Endothelial cell (in vitro differentiated cells): ENCODE results near the gene ERGIC3. TPM values are rescaled to one million over a fixed set of nuclear protein-coding genes. Genes with fewer than 3 reads are reported as not detected.

Experiments used
- DNase-seq: peaks from one replicate; pipeline ENCODE4 v3.0.0; 2021; ENCODE audit warnings: low spot score
- H3K27ac Mint-ChIP-seq: one replicate; pipeline ENCODE4 v1.8.0; 2021; ENCODE audit warnings: mixed read lengths, inconsistent platforms; ENCODE audit not compliant: unreplicated experiment
- H3K27me3 Mint-ChIP-seq: one replicate; pipeline ENCODE4 v1.8.0; 2021; ENCODE audit warnings: mild to moderate bottlenecking, moderate library complexity, mixed read lengths, inconsistent platforms; ENCODE audit not compliant: unreplicated experiment
- H3K36me3 Mint-ChIP-seq: one replicate; pipeline ENCODE4 v1.8.0; 2021; ENCODE audit warnings: mild to moderate bottlenecking, low read depth, mixed read lengths, inconsistent platforms; ENCODE audit not compliant: unreplicated experiment
- H3K4me1 Mint-ChIP-seq: one replicate; pipeline ENCODE4 v1.8.0; 2021; ENCODE audit warnings: mild to moderate bottlenecking, mixed read lengths, inconsistent platforms; ENCODE audit not compliant: unreplicated experiment
- H3K4me3 Mint-ChIP-seq: one replicate; pipeline ENCODE4 v1.8.0; 2021; ENCODE audit warnings: mild to moderate bottlenecking, mixed read lengths, inconsistent platforms; ENCODE audit not compliant: unreplicated experiment
- H3K9me3 Mint-ChIP-seq: one replicate; pipeline ENCODE4 v1.8.0; 2021; ENCODE audit warnings: mixed read lengths, inconsistent platforms; ENCODE audit not compliant: unreplicated experiment
- total RNA-seq: library from RNA; stranded (reverse); fragmentation: NEBNext Ultra II Directional; extraction: Animal tissue kit (Norgen Biotek cat#: 25700); gene quantifications from one replicate; pipeline ENCODE4 v1.2.1, GENCODE V29; 2021; ENCODE audit not compliant: unreplicated experiment
- TF ChIP-seq, protein P1 (sequence below): fragments of 200-600 bp; sonication (generic); IDR thresholded peaks from one replicate; pipeline ENCODE4 v1.5.0; 2021; ENCODE audit warnings: antibody characterized with exemption; ENCODE audit not compliant: unreplicated experiment

Gene ERGIC3
- total RNA-seq, 1 donor from 2014 or later, result 282 TPM

DNA sequence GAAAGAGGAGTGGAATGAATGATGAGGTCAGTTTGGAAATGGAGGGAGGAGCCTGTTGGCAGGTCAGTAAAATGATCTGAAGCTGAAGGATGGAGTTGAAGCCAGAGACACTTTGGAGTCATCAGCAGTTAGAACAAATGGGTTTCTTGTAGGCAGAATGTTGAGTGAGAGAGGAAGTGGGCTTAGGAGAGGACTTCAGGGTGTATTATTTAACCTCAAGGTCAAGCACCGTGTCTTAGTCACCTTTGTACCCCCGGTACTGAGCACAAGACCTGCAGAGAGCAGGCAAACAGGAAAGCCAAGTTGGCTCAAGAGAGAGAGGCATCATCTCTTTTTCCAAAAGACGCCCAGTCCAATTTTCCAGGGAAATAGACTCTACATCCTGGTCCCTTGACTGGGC lies 35.7 kb upstream of the ERGIC3 start:
- DNase-seq, result no peak
- H3K27ac Mint-ChIP-seq, result no peak overlapping the region
- H3K9me3 Mint-ChIP-seq, result no peaks in the 10 kb centered on the region
- peaks cover 51% of the 10 kb centered on the region for H3K36me3 Mint-ChIP-seq
- peaks cover 23% of the 10 kb centered on the region for H3K4me1 Mint-ChIP-seq
- TF ChIP-seq, protein P1, sequence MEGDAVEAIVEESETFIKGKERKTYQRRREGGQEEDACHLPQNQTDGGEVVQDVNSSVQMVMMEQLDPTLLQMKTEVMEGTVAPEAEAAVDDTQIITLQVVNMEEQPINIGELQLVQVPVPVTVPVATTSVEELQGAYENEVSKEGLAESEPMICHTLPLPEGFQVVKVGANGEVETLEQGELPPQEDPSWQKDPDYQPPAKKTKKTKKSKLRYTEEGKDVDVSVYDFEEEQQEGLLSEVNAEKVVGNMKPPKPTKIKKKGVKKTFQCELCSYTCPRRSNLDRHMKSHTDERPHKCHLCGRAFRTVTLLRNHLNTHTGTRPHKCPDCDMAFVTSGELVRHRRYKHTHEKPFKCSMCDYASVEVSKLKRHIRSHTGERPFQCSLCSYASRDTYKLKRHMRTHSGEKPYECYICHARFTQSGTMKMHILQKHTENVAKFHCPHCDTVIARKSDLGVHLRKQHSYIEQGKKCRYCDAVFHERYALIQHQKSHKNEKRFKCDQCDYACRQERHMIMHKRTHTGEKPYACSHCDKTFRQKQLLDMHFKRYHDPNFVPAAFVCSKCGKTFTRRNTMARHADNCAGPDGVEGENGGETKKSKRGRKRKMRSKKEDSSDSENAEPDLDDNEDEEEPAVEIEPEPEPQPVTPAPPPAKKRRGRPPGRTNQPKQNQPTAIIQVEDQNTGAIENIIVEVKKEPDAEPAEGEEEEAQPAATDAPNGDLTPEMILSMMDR, result no peak
- H3K27me3 Mint-ChIP-seq, result peaks cover 11% of the 10 kb centered on the region
- peak overlapping the region; percentile 20 for H3K4me3 Mint-ChIP-seq

DNA sequence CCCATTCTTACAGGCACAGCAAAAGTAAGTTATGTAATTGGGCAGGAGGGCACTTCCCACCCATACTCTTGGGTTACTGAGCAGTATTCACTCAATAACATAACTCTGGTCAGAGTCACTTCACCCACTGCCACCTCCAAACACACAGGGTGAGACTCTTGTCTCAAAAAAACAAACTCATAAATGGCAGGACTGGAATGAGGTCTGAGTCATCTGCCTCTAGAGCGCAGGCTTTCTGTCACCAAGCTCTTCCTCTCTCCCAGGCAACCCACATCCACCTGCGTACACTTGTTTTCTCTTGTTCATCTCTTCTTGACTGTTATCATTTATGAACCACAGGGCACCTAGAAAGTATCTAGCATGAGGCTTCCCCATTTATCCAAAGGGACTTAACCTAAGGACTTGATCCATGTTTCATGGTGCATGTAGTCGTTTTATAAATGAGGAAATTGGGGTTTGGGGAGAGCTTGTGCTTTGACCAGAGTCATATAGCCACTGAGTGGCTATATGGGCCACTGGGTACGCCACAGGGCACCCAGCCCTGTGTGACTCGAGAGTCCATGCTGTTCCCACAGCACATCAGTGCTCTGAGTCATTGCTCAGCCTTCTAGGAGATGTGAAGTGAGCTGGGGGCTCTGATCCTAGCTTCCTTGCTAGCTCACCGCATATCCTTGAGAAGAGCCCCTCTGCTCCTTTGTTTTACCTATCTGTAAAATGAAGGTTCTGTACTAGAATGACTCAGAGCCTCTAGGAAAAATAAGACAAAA lies 34.8 kb upstream of the ERGIC3 start:
- H3K4me1 Mint-ChIP-seq, result peaks cover 20% of the 10 kb centered on the region
- H3K27me3 Mint-ChIP-seq, result peaks cover 15% of the 10 kb centered on the region

DNA sequence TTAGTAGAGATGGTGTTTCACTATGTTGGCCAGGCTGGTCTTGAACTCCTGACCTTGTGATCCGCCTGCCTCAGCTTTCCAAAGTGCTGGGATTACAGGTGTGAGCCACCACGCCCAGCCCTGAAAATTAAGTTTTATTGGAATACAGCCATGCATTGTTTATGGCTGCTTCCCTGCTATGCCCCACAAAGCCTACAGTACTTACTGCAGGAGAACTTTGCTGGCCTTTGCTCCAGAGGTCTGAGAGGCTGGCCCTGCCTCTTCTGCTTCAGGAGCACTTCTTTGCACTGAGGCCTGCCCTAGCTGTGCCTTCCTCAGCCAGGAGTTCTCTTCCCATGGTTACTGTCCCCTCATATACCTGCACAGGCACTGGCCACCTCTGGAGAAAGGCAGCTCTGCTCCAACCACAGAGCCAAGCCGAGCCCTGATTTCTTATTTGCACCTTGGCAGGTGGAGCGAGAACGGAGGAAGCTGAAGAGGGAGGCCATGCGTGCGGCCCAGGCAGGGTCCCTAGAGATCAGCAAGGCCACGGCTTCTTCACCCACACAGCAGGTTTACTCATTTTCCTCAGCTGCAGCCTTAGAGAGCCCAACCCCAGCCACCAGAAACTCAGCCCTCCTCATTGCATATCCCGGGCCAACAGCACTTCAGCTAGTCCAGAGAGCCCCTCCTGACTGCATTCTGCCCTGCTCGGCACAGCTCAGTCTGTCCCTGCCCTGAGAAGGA lies 33.2 kb upstream of the ERGIC3 start:
- Mint-ChIP-seq H3K4me1 (peaks cover 4% of the 10 kb centered on the region), H3K36me3 (peaks cover 37% of the 10 kb centered on the region), H3K27me3 (peaks cover 9% of the 10 kb centered on the region), H3K4me3 (no peak overlapping the region), H3K27ac (no peak overlapping the region), H3K9me3 (no peaks in the 10 kb centered on the region)
- TF ChIP-seq, protein P1, result no peak
- DNase-seq, result no peak

More for the DNA sequence above, 34.8 kb upstream of the ERGIC3 start:
- Mint-ChIP-seq H3K27ac (no peak overlapping the region), H3K36me3 (peaks cover 50% of the 10 kb centered on the region), H3K4me3 (no peak overlapping the region), H3K9me3 (no peaks in the 10 kb centered on the region)
- TF ChIP-seq, protein P1, result no peak
- no peak for DNase-seq

DNA sequence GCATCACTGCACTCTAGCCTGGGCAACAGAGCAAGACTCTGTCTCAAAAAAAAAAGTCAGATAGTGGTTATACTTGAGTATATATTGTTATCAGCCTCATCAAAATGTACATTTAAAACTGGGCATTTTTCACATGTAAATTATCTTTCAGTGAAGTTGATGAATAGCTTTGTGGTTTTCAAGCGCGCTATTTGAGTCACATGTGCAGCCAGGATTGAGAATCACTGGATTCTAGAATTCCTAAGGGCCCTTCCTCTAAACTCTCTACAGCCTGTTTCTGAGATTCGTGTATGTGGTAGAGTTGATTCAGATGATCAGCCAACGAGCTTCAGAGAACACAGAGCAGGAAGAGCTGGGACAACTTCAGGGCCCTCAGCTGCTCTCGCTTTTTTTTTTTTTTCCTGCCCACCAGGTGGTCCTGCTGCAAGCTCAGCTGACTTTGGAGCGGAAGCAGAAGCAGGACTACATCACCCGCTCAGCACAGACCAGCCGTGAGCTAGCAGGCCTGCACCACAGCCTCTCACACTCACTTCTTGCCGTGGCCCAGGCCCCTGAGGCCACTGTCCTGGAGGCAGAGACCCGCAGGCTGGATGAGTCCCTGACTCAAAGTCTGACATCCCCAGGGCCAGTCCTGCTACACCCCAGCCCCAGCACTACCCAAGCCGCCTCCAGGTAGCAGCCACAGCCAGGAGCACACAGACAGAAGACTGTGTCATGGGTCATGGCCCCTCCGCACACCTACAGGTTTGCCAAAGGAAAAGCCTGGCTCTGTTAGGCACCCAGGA lies 30.7 kb upstream of the ERGIC3 start:
- H3K9me3 Mint-ChIP-seq, result no peaks in the 10 kb centered on the region
- DNase-seq, result no peak
- H3K27ac Mint-ChIP-seq, result no peak overlapping the region
- H3K4me1 Mint-ChIP-seq, result no peaks in the 10 kb centered on the region
- peaks cover 31% of the 10 kb centered on the region for H3K36me3 Mint-ChIP-seq
- peaks cover 7% of the 10 kb centered on the region for H3K27me3 Mint-ChIP-seq
- TF ChIP-seq, protein P1, result no peak
- H3K4me3 Mint-ChIP-seq, result no peak overlapping the region
